Smooth muscle cell (in vitro differentiated cells): ENCODE results near the gene PTPRN2. TPM values are rescaled to one million over a fixed set of nuclear protein-coding genes. Genes with fewer than 3 reads are reported as not detected.

Experiments
- DNase-seq: peaks from one replicate; lab custom pipeline; 2025; ENCODE audit not compliant: unreplicated experiment; lab: John Stamatoyannopoulos, UW
- H2AFZ ChIP-seq: fragments of 200-600 bp; sonication (generic); 2 replicates; pipeline ENCODE4 v1.6.0; 2016; ENCODE audit warnings: antibody characterized with exemption, low read depth, mild to moderate bottlenecking
- H3F3A ChIP-seq: fragments of 200-600 bp; sonication (generic); 2 replicates; pipeline ENCODE4 v1.6.0; 2017; ENCODE audit warnings: antibody characterized with exemption, low read depth
- H3K27ac ChIP-seq: fragments of 200-600 bp; sonication (generic); 2 replicates; pipeline ENCODE4 v1.5.1; 2016; ENCODE audit warnings: low read depth, mild to moderate bottlenecking
- H3K27me3 ChIP-seq: fragments of 200-600 bp; sonication (generic); 2 replicates; pipeline ENCODE4 v1.6.1; 2016; ENCODE audit warnings: low read depth, mild to moderate bottlenecking
- H3K36me3 ChIP-seq: fragments of 200-600 bp; sonication (generic); 2 replicates; pipeline ENCODE4 v1.5.1; 2016; ENCODE audit warnings: low read depth
- H3K4me1 ChIP-seq: fragments of 200-600 bp; sonication (generic); 2 replicates; pipeline ENCODE4 v1.5.1; 2016; ENCODE audit warnings: low read depth
- H3K4me2 ChIP-seq: fragments of 200-600 bp; sonication (generic); 2 replicates; pipeline ENCODE4 v1.6.0; 2016; ENCODE audit warnings: mild to moderate bottlenecking
- H3K4me3 ChIP-seq: fragments of 200-600 bp; sonication (generic); 2 replicates; pipeline ENCODE4 v1.5.1; 2016; ENCODE audit warnings: mild to moderate bottlenecking
- H3K79me2 ChIP-seq: fragments of 200-600 bp; sonication (generic); 2 replicates; pipeline ENCODE4 v1.6.0; 2016; ENCODE audit warnings: low read depth, mild to moderate bottlenecking
- H3K9ac ChIP-seq: fragments of 200-600 bp; sonication (generic); 2 replicates; pipeline ENCODE4 v1.6.0; 2016; ENCODE audit warnings: low read depth
- H3K9me3 ChIP-seq: fragments of 200-600 bp; sonication (generic); replicated peaks from 2 replicates; pipeline ENCODE4 v1.5.1; 2016; ENCODE audit warnings: low read depth
- H4K20me1 ChIP-seq: fragments of 200-600 bp; sonication (generic); 2 replicates; pipeline ENCODE4 v1.6.0; 2016; ENCODE audit warnings: low read depth
- CTCF ChIP-seq: fragments of 200-600 bp; sonication (generic); IDR thresholded peaks from 2 replicates; pipeline ENCODE4 v1.5.1; 2017; ENCODE audit warnings: borderline replicate concordance, mild to moderate bottlenecking, antibody characterized with exemption; ENCODE audit not compliant: insufficient read depth, poor library complexity, severe bottlenecking
- WGBS: methylation state at CpG from one replicate; pipeline ENCODE4 v1.1.7; 2016; ENCODE audit warnings: low lambda C conversion rate; 5-methylcytosine and 5-hydroxymethylcytosine counted together
- polyA plus RNA-seq: library from polyadenylated mRNA; unstranded; fragments of >200 nt; fragmentation: Nextera tagmentation; extraction: Ambion mirVana; gene quantifications from 2 replicates; pipeline ENCODE4 v1.2.1, GENCODE V29; 2016
- total RNA-seq: library from RNA; depleted of rRNA; stranded (reverse); fragments of >200 nt; gene quantifications from 2 replicates; pipeline ENCODE4 v1.2.3, GENCODE V29; 2014

The PTPRN2 gene
- total and polyA plus RNA-seq, 2 experiments from 2014 or later: 0.09 to 0.87 TPM

DNA sequence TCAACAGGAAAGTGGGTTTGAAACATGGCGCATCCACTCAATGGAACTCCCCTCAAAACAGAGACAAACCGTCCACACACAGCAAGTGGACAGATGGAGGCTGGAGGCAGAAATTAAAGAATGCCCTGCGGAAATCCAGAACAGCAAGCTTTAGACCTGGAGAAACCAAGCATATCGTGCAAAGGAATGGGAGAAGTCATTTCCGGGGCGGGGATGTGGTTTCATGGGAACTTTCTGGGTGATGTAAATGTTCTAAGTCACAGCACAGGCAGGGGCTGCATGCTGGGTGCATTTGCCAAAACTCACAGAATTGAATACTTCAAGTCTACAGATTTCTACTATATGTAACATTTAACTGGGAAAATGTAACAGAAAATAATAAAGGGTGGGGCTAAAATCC lies 213.0 kb downstream of the PTPRN2 start:
- no peak for DNase-seq
- Histone ChIP-seq H3K4me2 (no peak overlapping the region), H4K20me1 (no peaks in the 10 kb centered on the region), H3K9me3 (no peaks in the 10 kb centered on the region), H3K4me1 (no peaks in the 10 kb centered on the region), H3K27me3 (no peaks in the 10 kb centered on the region), H3K79me2 (no peaks in the 10 kb centered on the region), H3K9ac (no peak overlapping the region), H2AFZ (no peak overlapping the region), H3K4me3 (no peak overlapping the region), H3F3A (no peaks in the 10 kb centered on the region), H3K36me3 (no peaks in the 10 kb centered on the region), H3K27ac (no peak overlapping the region)
- TF ChIP-seq CTCF: no peak
- 88% methylated on average over 6 of the region's 6 CpGs for WGBS

- Histone ChIP-seq H3K79me2 (no peaks in the 10 kb centered on the region), H3F3A (no peaks in the 10 kb centered on the region), H3K4me3 (no peak overlapping the region), H3K27ac (no peak overlapping the region), H3K36me3 (no peaks in the 10 kb centered on the region), H3K27me3 (no peaks in the 10 kb centered on the region), H3K9me3 (no peaks in the 10 kb centered on the region), H4K20me1 (no peaks in the 10 kb centered on the region), H3K9ac (no peak overlapping the region), H3K4me2 (no peak overlapping the region), H2AFZ (no peak overlapping the region), H3K4me1 (no peaks in the 10 kb centered on the region)
- no peak for DNase-seq
- WGBS: 71% methylated on average over 5 of the region's 5 CpGs
- no peak for TF ChIP-seq CTCF
These were observed 213.5 kb downstream of the PTPRN2 start for GRCh38 chr7:158374146-158374545.

- H3K27me3 ChIP-seq: no peaks in the 10 kb centered on the region
- no peak overlapping the region for H3K9ac ChIP-seq
- H3F3A ChIP-seq: no peaks in the 10 kb centered on the region
- no peak for TF ChIP-seq CTCF
- no peak overlapping the region for H3K4me2 ChIP-seq
- WGBS: 86% methylated on average over 18 of the region's 18 CpGs
- H3K79me2 ChIP-seq: no peaks in the 10 kb centered on the region
- no peak overlapping the region for H3K4me3 ChIP-seq
- H3K27ac ChIP-seq: no peak overlapping the region
- H3K9me3 ChIP-seq: no peaks in the 10 kb centered on the region
- no peaks in the 10 kb centered on the region for H3K4me1 ChIP-seq
- DNase-seq: no peak
- H3K36me3 ChIP-seq: no peaks in the 10 kb centered on the region
- no peaks in the 10 kb centered on the region for H4K20me1 ChIP-seq
- no peak overlapping the region for H2AFZ ChIP-seq
These were observed 214.0 kb downstream of the PTPRN2 start for GRCh38 chr7:158373476-158374133.
